ENCODE results near the gene IKZF4. TPM values are rescaled to one million over a fixed set of nuclear protein-coding genes. Genes with fewer than 3 reads are reported as not detected.
A peak's percentile ranks its signal among the peaks of the same experiment; 100 is the strongest.

IKZF4 gene
- total and polyA plus RNA-seq, 2 donors from 2014 or later = 2.7 to 9.4 TPM

DNA sequence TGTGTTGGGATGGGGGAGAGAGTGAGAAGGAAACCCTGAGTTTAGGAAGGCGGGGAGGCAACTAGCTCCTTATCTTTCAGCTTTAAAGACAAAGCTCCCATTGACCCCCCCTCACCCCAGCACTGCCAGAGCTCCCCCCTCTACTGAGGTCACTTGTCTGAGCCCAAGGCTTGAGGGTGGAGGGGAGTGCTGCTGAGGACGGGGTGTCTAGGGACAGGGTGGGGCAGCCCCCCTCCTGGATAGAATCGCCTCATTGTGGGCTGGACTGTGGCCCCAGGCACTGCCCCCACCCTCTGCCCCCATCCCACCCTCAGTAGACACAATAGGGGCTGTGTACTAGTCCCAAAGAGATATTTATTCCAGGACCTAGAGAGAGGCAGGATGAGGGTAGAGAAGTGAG is 62.1 kb downstream of the IKZF4 start:
- Histone ChIP-seq H3K27me3 (ENCODE audit: control insufficient read depth, insufficient read depth, low read length) (no peaks in the 10 kb centered on the region), H3K4me3 (ENCODE audit: low read length in 3 of 3) (peak overlapping the region in 1 of 3 donors; percentile 79), H3K36me3 (ENCODE audit: control insufficient read depth in 2 of 3, insufficient read depth in 3 of 3, low read length in 3 of 3) (peaks cover 0 to 24% (median 10%) of the 10 kb centered on the region in 3 donors), H3K9me3 (ENCODE audit: control insufficient read depth in 2 of 3, insufficient read depth in 1 of 3, low read length in 3 of 3) (no peaks in the 10 kb centered on the region), H3K4me1 (ENCODE audit: control insufficient read depth in 2 of 3, insufficient read depth in 2 of 3, low read depth in 1 of 3, low read length in 3 of 3) (peaks cover 4 to 15% (median 13%) of the 10 kb centered on the region in 3 donors), H3K9ac (ENCODE audit: low read length in 3 of 3) (no peak overlapping the region), H3K27ac (ENCODE audit: low read depth in 2 of 2, low read length in 2 of 2) (peak overlapping the region in 1 of 2 donors; percentile 82)
- FAIRE-seq = no peak
- DNase-seq = no peak
- intact Hi-C loops (cut with DNase I) = no loop called here
- TF ChIP-seq, protein P1, sequence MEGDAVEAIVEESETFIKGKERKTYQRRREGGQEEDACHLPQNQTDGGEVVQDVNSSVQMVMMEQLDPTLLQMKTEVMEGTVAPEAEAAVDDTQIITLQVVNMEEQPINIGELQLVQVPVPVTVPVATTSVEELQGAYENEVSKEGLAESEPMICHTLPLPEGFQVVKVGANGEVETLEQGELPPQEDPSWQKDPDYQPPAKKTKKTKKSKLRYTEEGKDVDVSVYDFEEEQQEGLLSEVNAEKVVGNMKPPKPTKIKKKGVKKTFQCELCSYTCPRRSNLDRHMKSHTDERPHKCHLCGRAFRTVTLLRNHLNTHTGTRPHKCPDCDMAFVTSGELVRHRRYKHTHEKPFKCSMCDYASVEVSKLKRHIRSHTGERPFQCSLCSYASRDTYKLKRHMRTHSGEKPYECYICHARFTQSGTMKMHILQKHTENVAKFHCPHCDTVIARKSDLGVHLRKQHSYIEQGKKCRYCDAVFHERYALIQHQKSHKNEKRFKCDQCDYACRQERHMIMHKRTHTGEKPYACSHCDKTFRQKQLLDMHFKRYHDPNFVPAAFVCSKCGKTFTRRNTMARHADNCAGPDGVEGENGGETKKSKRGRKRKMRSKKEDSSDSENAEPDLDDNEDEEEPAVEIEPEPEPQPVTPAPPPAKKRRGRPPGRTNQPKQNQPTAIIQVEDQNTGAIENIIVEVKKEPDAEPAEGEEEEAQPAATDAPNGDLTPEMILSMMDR (IDR thresholded peaks at IDR 0.05; ENCODE audit: borderline replicate concordance, extremely low read depth, insufficient read depth) = no peak

DNA sequence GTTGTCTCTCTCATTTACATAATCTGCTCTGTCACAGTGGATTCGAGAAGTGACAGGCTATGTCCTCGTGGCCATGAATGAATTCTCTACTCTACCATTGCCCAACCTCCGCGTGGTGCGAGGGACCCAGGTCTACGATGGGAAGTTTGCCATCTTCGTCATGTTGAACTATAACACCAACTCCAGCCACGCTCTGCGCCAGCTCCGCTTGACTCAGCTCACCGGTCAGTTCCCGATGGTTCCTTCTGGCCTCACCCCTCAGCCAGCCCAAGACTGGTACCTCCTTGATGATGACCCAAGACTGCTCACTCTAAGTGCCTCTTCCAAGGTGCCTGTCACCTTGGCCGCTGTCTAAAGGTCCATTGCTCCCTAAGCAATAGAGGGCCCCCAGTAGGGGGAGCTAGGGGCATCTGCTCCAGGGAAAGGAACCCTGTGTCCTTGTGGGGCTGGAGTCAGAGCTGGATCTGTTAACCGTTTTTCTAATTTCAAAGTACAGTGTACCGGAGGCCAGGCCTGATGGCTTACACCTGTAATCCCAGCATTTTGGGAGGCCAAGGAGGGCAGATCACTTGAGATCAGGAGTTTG is 64.2 kb downstream of the IKZF4 start:
- no peak overlapping the region for H3K9ac ChIP-seq (ENCODE audit: low read length in 3 of 3)
- DNase-seq (no peak), FAIRE-seq (no peak)
- no peak overlapping the region for H3K27ac ChIP-seq (ENCODE audit: low read depth in 2 of 2, low read length in 2 of 2)
- TF ChIP-seq, protein P1 (IDR thresholded peaks at IDR 0.05; ENCODE audit: borderline replicate concordance, extremely low read depth, insufficient read depth) = no peak
- peaks cover 0 to 15% (median 10%) of the 10 kb centered on the region in 3 donors for H3K4me1 ChIP-seq (ENCODE audit: control insufficient read depth in 2 of 3, insufficient read depth in 2 of 3, low read depth in 1 of 3, low read length in 3 of 3)
- intact Hi-C loops (cut with DNase I) = no loop called here
- peaks cover 0 to 36% (median 17%) of the 10 kb centered on the region in 3 donors for H3K36me3 ChIP-seq (ENCODE audit: control insufficient read depth in 2 of 3, insufficient read depth in 3 of 3, low read length in 3 of 3)
- H3K27me3 ChIP-seq (ENCODE audit: control insufficient read depth, insufficient read depth, low read length) = no peaks in the 10 kb centered on the region
- H3K9me3 ChIP-seq (ENCODE audit: control insufficient read depth in 2 of 3, insufficient read depth in 1 of 3, low read length in 3 of 3) = no peaks in the 10 kb centered on the region
- no peak overlapping the region for H3K4me3 ChIP-seq (ENCODE audit: low read length in 3 of 3)

GRCh38 chr12:56086096-56086495 is 65.3 kb downstream of the IKZF4 start:
- Histone ChIP-seq H3K9ac (ENCODE audit: low read length in 3 of 3) (no peak overlapping the region), H3K4me3 (ENCODE audit: low read length in 3 of 3) (no peak overlapping the region), H3K27me3 (ENCODE audit: control insufficient read depth, insufficient read depth, low read length) (no peaks in the 10 kb centered on the region), H3K9me3 (ENCODE audit: control insufficient read depth in 2 of 3, insufficient read depth in 1 of 3, low read length in 3 of 3) (no peaks in the 10 kb centered on the region), H3K4me1 (ENCODE audit: control insufficient read depth in 2 of 3, insufficient read depth in 2 of 3, low read depth in 1 of 3, low read length in 3 of 3) (peaks cover 0 to 12% (median 10%) of the 10 kb centered on the region in 3 donors), H3K36me3 (ENCODE audit: control insufficient read depth in 2 of 3, insufficient read depth in 3 of 3, low read length in 3 of 3) (peaks cover 0 to 36% (median 17%) of the 10 kb centered on the region in 3 donors), H3K27ac (ENCODE audit: low read depth in 2 of 2, low read length in 2 of 2) (peak overlapping the region in 1 of 2 donors; percentile 28)
- intact Hi-C loops (cut with DNase I) = no loop called here
- TF ChIP-seq, protein P1 (IDR thresholded peaks at IDR 0.05; ENCODE audit: borderline replicate concordance, extremely low read depth, insufficient read depth) = no peak
- DNase-seq (no peak), FAIRE-seq (no peak)

Data from kidney (tissue), 14 donors.